ENCODE measurements around the gene RTL10.
A peak's percentile ranks its signal among the peaks of the same experiment; 100 is the strongest.
"Not testable (repeated sequence)": the region's sequence is repeated elsewhere in the genome, so short reads cannot be mapped to it uniquely, and the experiment has no call there.

RTL10 gene

GRCh38 chr22:19842393-19843106 is 12.1 kb downstream of the RTL10 start:
- peak overlapping the region; percentile 99 for H3K27ac ChIP-seq
- TF ChIP-seq CTCF (conservative IDR thresholded peaks at IDR 0.05): no peak

- no peak for TF ChIP-seq CTCF (conservative IDR thresholded peaks at IDR 0.05)
- peak overlapping the region; percentile 99; the same call in 1 of the 2 replicates for H3K27ac ChIP-seq
Observed at GRCh38 chr22:19841641-19842392, 12.9 kb downstream of the RTL10 start.

DNA sequence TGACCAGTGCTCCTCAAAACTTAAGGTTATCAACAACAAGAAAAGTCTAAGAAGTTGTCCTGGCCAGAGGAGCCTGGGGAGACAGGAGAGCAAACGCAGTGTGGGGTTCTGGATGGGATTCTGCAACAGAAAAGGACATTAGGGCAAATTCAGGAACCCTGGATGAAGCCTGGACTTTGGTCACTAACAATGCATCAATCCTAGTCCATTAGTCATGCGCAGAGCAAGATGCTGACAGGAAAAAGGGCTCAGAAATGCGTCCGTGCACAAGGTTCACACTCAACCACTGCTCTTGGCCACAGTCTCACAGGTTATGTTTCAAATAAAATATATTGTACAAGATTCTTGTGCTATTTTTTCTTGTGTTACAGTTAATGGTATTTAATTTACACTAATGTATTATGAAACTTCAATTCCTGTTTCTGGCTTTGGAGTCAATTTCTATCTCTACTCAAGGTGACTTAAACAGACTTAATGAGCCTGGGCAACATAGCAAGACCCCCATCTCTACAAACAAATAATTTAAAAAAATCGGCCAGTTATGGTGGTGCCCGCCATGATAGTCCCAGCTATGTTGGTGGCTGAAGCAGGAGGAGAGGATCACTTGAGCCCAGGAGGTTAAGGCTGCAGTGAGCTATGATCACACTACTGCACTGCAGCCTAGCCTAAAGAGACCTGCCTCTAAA is 13.6 kb downstream of the RTL10 start:
- H3K27ac ChIP-seq: no peak overlapping the region
- no peak for TF ChIP-seq CTCF (conservative IDR thresholded peaks at IDR 0.05)

GRCh38 chr22:19840059-19840458 is 14.6 kb downstream of the RTL10 start:
- TF ChIP-seq CTCF (conservative IDR thresholded peaks at IDR 0.05): no peak
- no peak overlapping the region for H3K27ac ChIP-seq

- TF ChIP-seq CTCF (conservative IDR thresholded peaks at IDR 0.05): no peak
- no peak overlapping the region for H3K27ac ChIP-seq
Observed at GRCh38 chr22:19837915-19838314, 16.8 kb downstream of the RTL10 start.

GRCh38 chr22:19836512-19836911 is 18.2 kb downstream of the RTL10 start:
- no peak for TF ChIP-seq CTCF (conservative IDR thresholded peaks at IDR 0.05)

DNA sequence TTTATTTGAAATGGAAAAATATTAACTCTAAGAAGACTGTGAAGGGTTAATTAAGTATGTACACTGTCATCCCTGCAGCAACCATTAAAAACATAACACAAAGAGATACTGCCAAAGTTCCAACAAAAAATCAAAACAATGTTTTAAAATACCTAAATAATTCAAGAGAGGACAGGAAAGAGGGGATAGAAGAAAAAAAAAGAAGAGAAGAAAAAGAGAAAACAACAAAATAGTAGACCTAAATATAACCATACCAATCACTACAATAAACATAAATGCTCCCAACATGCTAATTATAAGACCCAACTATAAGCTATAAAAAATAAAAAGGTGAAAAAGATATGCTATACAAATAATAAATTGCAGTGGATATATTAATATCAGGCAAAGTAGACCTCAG is 20.1 kb downstream of the RTL10 start:
- H3K27ac ChIP-seq: no peak overlapping the region
- no peak for TF ChIP-seq CTCF (conservative IDR thresholded peaks at IDR 0.05)

More at GRCh38 chr22:19836512-19836911, 18.2 kb downstream of the RTL10 start:
- no peak overlapping the region for H3K27ac ChIP-seq

DNA sequence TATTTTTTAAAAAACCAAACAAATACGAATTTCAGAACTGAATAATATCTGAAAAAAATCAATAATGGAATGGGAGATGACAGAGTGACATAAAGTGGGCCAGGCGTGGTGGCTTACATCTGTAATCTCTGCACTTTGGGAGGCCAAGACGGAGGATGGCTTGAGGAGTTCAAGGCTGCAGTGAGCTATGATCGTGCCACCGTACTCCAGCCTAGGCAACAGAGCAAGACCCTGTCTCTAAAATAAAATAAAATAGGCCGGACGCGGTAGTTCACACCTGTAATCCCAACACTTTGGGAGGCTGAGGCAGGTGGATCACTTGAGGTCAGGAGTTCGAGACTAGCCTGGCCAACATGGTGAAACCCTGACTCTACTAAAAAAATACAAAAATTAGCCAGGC is 21.3 kb downstream of the RTL10 start:
- H3K27ac ChIP-seq: not testable (repeated sequence)
